ENCODE data around the gene KRT33A. TPM values are rescaled to one million over a fixed set of nuclear protein-coding genes. Genes with fewer than 3 reads are reported as not detected.
"Not testable (repeated sequence)": the region's sequence is repeated elsewhere in the genome, so short reads cannot be mapped to it uniquely, and the experiment has no call there.

The KRT33A gene
- total RNA-seq = not detected
- not detected for polyA plus RNA-seq

DNA sequence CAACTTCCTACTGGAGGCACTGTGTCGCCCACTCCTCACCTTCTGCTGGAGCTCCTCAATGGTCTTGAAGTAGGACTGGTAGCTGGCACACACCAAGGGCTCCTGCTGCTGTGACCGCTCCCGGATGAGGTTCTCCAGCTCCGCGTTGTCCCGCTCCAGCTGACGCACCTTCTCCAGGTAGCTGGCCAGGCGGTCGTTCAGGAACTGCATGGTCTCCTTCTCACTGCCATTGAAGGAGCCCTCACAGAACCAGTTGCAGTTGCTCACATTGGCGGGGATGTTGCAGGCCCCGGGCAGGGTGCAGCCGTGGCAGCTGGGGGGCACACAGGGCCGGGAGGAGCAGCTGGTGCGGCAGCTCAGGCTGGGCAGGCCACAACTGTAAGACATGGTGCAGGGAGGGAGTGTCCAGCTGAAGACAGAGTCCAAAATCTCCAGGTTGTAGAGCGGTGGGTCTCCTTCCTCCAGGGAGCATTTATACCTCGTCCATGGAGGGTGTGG is at the start of gene KRT33A:
Gene KRT33A, minus strand, starts transcription at position 448 of the 498 bp plus-strand sequence. Its CDS starts 61 bp downstream, at position 387.
- H3K27ac ChIP-seq; ATAC-seq; H3K36me3 ChIP-seq; FAIRE-seq; H3K4me1 ChIP-seq; DNase-seq; intact Hi-C loops (cut with DNase I); H3K4me3 ChIP-seq; H3K27me3 ChIP-seq; H3K9me3 ChIP-seq: not testable (repeated sequence)
- 71 to 84% methylated on average over 16 of the region's 16 CpGs for WGBS, 2 donors

DNA sequence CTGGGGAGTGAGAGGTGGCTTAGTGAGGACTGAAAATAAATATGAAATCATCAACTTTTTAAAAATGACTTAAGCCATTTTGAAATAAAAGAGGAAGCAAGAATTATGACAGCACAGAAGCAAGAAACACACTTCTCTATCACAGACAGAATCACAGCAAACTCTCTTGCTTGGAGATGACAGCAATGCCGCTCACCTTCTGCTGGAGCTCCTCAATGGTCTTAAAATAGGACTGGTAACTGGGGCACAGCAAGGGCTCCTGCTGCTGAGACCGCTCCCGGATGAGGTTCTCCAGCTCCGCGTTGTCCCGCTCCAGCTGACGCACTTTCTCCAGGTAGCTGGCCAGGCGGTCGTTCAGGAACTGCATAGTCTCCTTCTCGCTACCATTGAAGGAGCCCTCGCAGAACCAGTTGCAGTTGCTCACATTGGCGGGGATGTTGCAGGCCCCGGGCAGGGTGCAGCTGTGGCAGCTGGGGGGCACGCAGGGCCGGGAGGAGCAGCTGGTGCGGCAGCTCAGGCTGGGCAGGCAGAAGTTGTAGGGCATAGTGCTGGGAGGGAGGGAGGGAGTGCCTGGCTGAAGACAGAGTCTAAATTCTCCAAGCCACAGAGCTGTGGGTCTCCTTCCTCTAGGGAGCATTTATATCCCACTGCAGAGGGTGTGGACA is 46.5 kb upstream of the KRT33A start, which contains the start of gene KRT31:
Gene KRT31, minus strand, starts transcription at position 613 of the 665 bp plus-strand sequence. Its CDS starts 69 bp downstream, at position 544.
- H3K4me1 ChIP-seq = no peaks in the 10 kb centered on the region
- H3K36me3 ChIP-seq = no peaks in the 10 kb centered on the region
- no peaks in the 10 kb centered on the region for H3K27me3 ChIP-seq
- H3K9me3 ChIP-seq = no peaks in the 10 kb centered on the region
- ATAC-seq (no peak), DNase-seq (no peak), FAIRE-seq (no peak)
- TF ChIP-seq CTCF (IDR thresholded peaks at IDR 0.05) = no peak
- WGBS, 2 donors = 74 to 76% methylated on average over 16 of the region's 16 CpGs
- intact Hi-C loops (cut with DNase I) = no loop called here
- H3K27ac ChIP-seq = no peak within 1 kb of the TSS
- H3K4me3 ChIP-seq = no peak within 1 kb of the TSS

DNA sequence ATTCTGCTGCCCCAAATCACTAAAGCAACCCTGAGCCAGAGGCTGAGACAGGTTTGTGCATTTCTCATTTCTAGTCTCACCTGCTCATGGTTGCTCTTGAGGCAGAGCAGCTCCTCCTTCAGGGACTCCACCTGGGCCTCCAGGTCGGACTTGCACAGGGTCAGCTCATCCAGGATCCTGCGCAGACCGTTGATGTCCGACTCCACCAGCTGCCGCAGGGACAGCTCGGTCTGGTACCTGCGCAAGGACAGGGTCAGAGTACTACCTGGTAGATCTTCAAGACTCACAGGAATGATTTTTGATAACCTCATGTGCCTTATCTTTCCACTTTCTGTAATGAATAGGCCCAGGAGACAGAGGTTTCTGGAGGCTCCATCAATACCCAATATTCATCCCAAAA is 45.7 kb upstream of the KRT33A start:
- Histone ChIP-seq H3K4me3 (no peak overlapping the region), H3K27me3 (no peaks in the 10 kb centered on the region), H3K27ac (no peak overlapping the region), H3K36me3 (no peaks in the 10 kb centered on the region), H3K9me3 (no peaks in the 10 kb centered on the region), H3K4me1 (no peaks in the 10 kb centered on the region)
- FAIRE-seq (no peak), DNase-seq (no peak), ATAC-seq (no peak)
- 79 to 81% methylated on average over 7 of the region's 7 CpGs for WGBS, 2 donors
- intact Hi-C loops (cut with DNase I) = no loop called here
- no peak for TF ChIP-seq CTCF (IDR thresholded peaks at IDR 0.05)

- intact Hi-C loops (cut with DNase I) = no loop called here
- Histone ChIP-seq H3K27me3 (no peaks in the 10 kb centered on the region), H3K9me3 (no peaks in the 10 kb centered on the region), H3K27ac (no peak overlapping the region), H3K36me3 (no peaks in the 10 kb centered on the region), H3K4me1 (no peaks in the 10 kb centered on the region), H3K4me3 (no peak overlapping the region)
- WGBS, 2 donors = 66 to 86% methylated on average over 1 of the region's 1 CpG
- TF ChIP-seq CTCF (IDR thresholded peaks at IDR 0.05) = no peak
- no peak for DNase-seq
- ATAC-seq = no peak
- no peak for FAIRE-seq
These were observed 45.0 kb upstream of the KRT33A start for GRCh38 chr17:41395611-41396010.

DNA sequence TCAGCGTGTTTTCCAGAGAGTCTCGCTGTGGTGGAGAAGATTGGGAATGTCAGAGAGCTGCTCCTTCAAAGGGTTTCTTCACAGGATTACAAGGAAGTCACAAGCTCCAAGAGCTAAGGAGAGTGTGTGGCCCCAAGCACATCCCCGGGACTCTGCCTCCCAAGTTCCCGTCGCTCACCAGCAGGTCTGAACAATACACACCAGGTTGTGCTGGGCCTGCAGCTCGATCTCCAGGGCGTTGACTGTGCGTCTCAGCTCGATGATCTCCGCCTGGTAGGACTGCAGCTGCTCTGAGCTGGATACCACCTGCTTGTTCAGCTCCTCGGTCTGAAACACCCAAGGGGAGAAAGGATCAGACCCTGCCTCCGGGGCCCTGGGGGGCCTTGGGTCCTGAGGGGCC is 44.4 kb upstream of the KRT33A start:
- H3K36me3 ChIP-seq; H3K4me1 ChIP-seq; ATAC-seq; FAIRE-seq; H3K4me3 ChIP-seq; H3K27me3 ChIP-seq; DNase-seq; H3K9me3 ChIP-seq; H3K27ac ChIP-seq; intact Hi-C loops (cut with DNase I): not testable (repeated sequence)
- 64 to 79% methylated on average over 12 of the region's 12 CpGs for WGBS, 2 donors
